K562 (cell line): ENCODE measurements around the gene MYL11. TPM values are rescaled to one million over a fixed set of nuclear protein-coding genes. Genes with fewer than 3 reads are reported as not detected.

Experiments
- BCLAF1 ChIP-seq, 2 experiments: fragments of 450-650 bp in 1 of 2; IDR thresholded peaks; 2 replicates each; pipeline ENCODE4 v1.6.1; 2011 to 2017; ENCODE audit warnings: low read depth in 2 of 2, antibody characterized with exemption in 1 of 2, borderline replicate concordance in 1 of 2, low read length in 1 of 2, mild to moderate bottlenecking in 1 of 2, mixed read lengths in 1 of 2; ENCODE audit not compliant: control insufficient read depth in 1 of 2
- BRF2 ChIP-seq: IDR thresholded peaks from 3 replicates; pipeline ENCODE4 v1.6.1; 2011; ENCODE audit warnings: borderline replicate concordance, mild to moderate bottlenecking; ENCODE audit not compliant: insufficient read length, insufficient read depth
- CBX1 ChIP-seq: sonication (generic); IDR thresholded peaks from 2 replicates; pipeline ENCODE4 v1.6.1; 2016; ENCODE audit warnings: antibody characterized with exemption, low read depth, mild to moderate bottlenecking
- CREB1 ChIP-seq, 2 experiments: sonication (generic) in 1 of 2; formaldehyde crosslinking in 1 of 2; IDR thresholded peaks; 2 replicates each; pipeline versions ENCODE4 v1.6.1 to v1.8.0; 2012 to 2022; ENCODE audit warnings: inconsistent platforms in 1 of 2, mild to moderate bottlenecking in 1 of 2, missing genetic modification reagents in 1 of 2, moderate library complexity in 1 of 2
- DACH1 ChIP-seq: fragments of 450-650 bp; IDR thresholded peaks from 2 replicates; pipeline ENCODE4 v1.6.1; 2018; ENCODE audit not compliant: partially characterized antibody
- DDX20 ChIP-seq: fragments of 450-650 bp; IDR thresholded peaks from 2 replicates; pipeline ENCODE4 v1.6.1; 2016; ENCODE audit warnings: missing genetic modification characterization, low read depth, mild to moderate bottlenecking, missing compliant biosample characterization, moderate library complexity
- FOXO4 ChIP-seq: fragments of 450-650 bp; formaldehyde crosslinking; IDR thresholded peaks from 2 replicates; pipeline ENCODE4 v1.4.0; 2020; ENCODE audit warnings: mild to moderate bottlenecking, moderate library complexity
- KAT7 ChIP-seq: sonication (generic); formaldehyde crosslinking; IDR thresholded peaks from 2 replicates; pipeline ENCODE4 v1.8.0; 2022; ENCODE audit warnings: missing genetic modification reagents, mild to moderate bottlenecking, borderline replicate concordance
- MTF1 ChIP-seq: fragments of 250-450 bp; sonication (Bioruptor Pico); IDR thresholded peaks from 2 replicates; pipeline ENCODE4 v1.9.0; 2021; ENCODE audit warnings: moderate library complexity, mild to moderate bottlenecking, inconsistent platforms, borderline replicate concordance
- NR2F6 ChIP-seq: fragments of 450-650 bp; formaldehyde crosslinking; IDR thresholded peaks from 2 replicates; pipeline ENCODE4 v1.4.0; 2020; ENCODE audit warnings: mild to moderate bottlenecking
- PML ChIP-seq: IDR thresholded peaks from 2 replicates; pipeline ENCODE4 v1.6.1; 2012; ENCODE audit warnings: low read length, inconsistent platforms
- PRMT5 ChIP-seq: sonication (generic); formaldehyde crosslinking; IDR thresholded peaks from 2 replicates; pipeline ENCODE4 v1.5.0; 2020; ENCODE audit warnings: missing genetic modification reagents
- RNF219 ChIP-seq: fragments of 250-450 bp; sonication (Bioruptor Pico); IDR thresholded peaks from 2 replicates; pipeline ENCODE4 v1.5.0; 2022; ENCODE audit warnings: mild to moderate bottlenecking
- SNIP1 ChIP-seq: fragments of 450-650 bp; IDR thresholded peaks from 2 replicates; pipeline ENCODE4 v1.7.1; 2017; ENCODE audit warnings: low read depth, mild to moderate bottlenecking
- SRSF3 ChIP-seq: fragments of 200-400 bp; formaldehyde crosslinking; IDR thresholded peaks from 2 replicates; pipeline ENCODE4 v1.6.1; 2016; ENCODE audit warnings: mild to moderate bottlenecking, low read length, moderate library complexity; ENCODE audit not compliant: insufficient read depth
- TCF7 ChIP-seq: sonication (generic); IDR thresholded peaks from 2 replicates; pipeline ENCODE4 v1.6.1; 2016; ENCODE audit warnings: antibody characterized with exemption, borderline replicate concordance
- ZNF395 ChIP-seq: fragments of 200-800 bp; sonication (Bioruptor generic); IDR thresholded peaks from 2 replicates; pipeline ENCODE4 v1.6.1; 2017; ENCODE audit warnings: missing genetic modification characterization, missing compliant biosample characterization
- polyA plus RNA-seq, 8 experiments: library from polyadenylated mRNA; depleted of rRNA in 4 of 8; stranded (reverse) in 5 of 8; unstranded in 3 of 8; fragments of >200 nt; fragmentation: Nextera tagmentation in 2 of 8; fragmentation: Illumina TruSeq in 1 of 8; extraction: Ambion mirVana in 2 of 8; extraction: Trizol in 1 of 8; gene quantifications; 2 replicates each; pipeline versions ENCODE4 v1.2.1 to v1.2.3, GENCODE V29; 2011 to 2014; ENCODE audit warnings: inconsistent platforms in 1 of 8, missing spikeins in 1 of 8
- total RNA-seq, 7 experiments: library from RNA; depleted of rRNA in 6 of 7; stranded (reverse); fragments of >200 nt in 6 of 7; fragmentation: Illumina TruSeq in 2 of 7; extraction: Trizol in 2 of 7; gene quantifications; 2 replicates each; pipeline versions ENCODE4 v1.2.1 to v1.2.3, GENCODE V29; 2011 to 2021; ENCODE audit warnings: low replicate concordance in 1 of 7

Gene MYL11
- total and polyA plus RNA-seq, 9 of the 15 experiments (the other 6 are each of a cell fraction or from before 2014, with no cell fraction given), result 0.31 to 1.5 (median 0.73) TPM; not detected in 4

- TF ChIP-seq MTF1, result no peak
- TF ChIP-seq PML, result 0 out of 2 replicates have a peak, but pooled peaks have one; percentile 59
- TF ChIP-seq DDX20 (tag), result no peak
- TF ChIP-seq RNF219, result no peak
- TF ChIP-seq NR2F6 (CRISPR knock-in tag), result no peak
- no peak for TF ChIP-seq SNIP1
- no peak for TF ChIP-seq SRSF3
- no peak; the same call in 1 of the 2 replicates for TF ChIP-seq KAT7 (CRISPR knock-in tag)
- no peak; the same call in 1 of the 2 replicates for TF ChIP-seq CBX1
- TF ChIP-seq ZNF395 (CRISPR knock-in tag), result no peak; the same call in 1 of the 2 replicates
- no peak for TF ChIP-seq FOXO4
- peak; percentile 88 for TF ChIP-seq CREB1 (IDR thresholded peaks at IDR 0.05)
- TF ChIP-seq CREB1 (CRISPR knock-in tag; IDR thresholded peaks at IDR 0.05), result peak; percentile 90
- peak; percentile 46; the same call in 1 of the 2 replicates for TF ChIP-seq TCF7
- no peak for TF ChIP-seq PRMT5
- TF ChIP-seq BRF2, result no peak
- TF ChIP-seq BCLAF1 (IDR thresholded peaks at IDR 0.05; ENCODE audit: borderline replicate concordance in 1 of 2, control insufficient read depth in 1 of 2, low read depth in 2 of 2, low read length in 1 of 2), result no peak
- no peak for TF ChIP-seq DACH1
These were observed 19.3 kb upstream of the MYL11 start, which contains the start of gene CD2BP2 (continued) for GRCh38 chr16:30355144-30355953.
